Measurements from ENCODE around the gene DPM3.
"Not testable (repeated sequence)": the region's sequence is repeated elsewhere in the genome, so short reads cannot be mapped to it uniquely, and the experiment has no call there.

DNA sequence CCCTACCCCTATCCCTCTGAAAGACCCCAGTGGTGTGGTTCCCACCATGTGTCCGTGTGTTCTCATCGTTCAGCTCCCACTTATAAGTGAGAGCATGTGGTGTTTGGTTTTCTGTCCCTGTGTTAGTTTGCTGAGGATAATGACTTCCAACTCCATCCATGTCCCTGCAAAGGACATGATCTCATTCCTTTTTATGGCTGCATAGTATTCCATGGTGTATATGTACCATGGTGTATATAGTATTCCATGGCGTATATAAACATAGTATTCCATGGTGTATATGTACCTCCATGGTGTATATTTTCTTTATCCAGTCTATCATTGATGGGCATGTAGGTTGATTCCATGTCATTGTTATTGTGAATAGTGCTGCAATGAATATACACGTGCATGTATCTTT is 23.5 kb upstream of the DPM3 start:
- TF ChIP-seq, protein P1, sequence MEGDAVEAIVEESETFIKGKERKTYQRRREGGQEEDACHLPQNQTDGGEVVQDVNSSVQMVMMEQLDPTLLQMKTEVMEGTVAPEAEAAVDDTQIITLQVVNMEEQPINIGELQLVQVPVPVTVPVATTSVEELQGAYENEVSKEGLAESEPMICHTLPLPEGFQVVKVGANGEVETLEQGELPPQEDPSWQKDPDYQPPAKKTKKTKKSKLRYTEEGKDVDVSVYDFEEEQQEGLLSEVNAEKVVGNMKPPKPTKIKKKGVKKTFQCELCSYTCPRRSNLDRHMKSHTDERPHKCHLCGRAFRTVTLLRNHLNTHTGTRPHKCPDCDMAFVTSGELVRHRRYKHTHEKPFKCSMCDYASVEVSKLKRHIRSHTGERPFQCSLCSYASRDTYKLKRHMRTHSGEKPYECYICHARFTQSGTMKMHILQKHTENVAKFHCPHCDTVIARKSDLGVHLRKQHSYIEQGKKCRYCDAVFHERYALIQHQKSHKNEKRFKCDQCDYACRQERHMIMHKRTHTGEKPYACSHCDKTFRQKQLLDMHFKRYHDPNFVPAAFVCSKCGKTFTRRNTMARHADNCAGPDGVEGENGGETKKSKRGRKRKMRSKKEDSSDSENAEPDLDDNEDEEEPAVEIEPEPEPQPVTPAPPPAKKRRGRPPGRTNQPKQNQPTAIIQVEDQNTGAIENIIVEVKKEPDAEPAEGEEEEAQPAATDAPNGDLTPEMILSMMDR (IDR thresholded peaks at IDR 0.05) = not testable (repeated sequence)
- TF ChIP-seq TCF12 (IDR thresholded peaks at IDR 0.05); FOSL2 (IDR thresholded peaks at IDR 0.05; ENCODE audit: borderline replicate concordance, low read depth); FOXM1 (IDR thresholded peaks at IDR 0.05; ENCODE audit: low read depth); TEAD4 (IDR thresholded peaks at IDR 0.05; ENCODE audit: borderline replicate concordance, insufficient read depth); MXI1 (IDR thresholded peaks at IDR 0.05; ENCODE audit: low read depth, low read length); RFX5 (IDR thresholded peaks at IDR 0.05; ENCODE audit: low read length); EZH2phosphoT487 (IDR thresholded peaks at IDR 0.05; ENCODE audit: borderline replicate concordance, low read depth); EP300 (IDR thresholded peaks at IDR 0.05; ENCODE audit: borderline replicate concordance in 1 of 2, low read depth in 1 of 2, low read length in 1 of 2); GABPA (IDR thresholded peaks at IDR 0.05; ENCODE audit: low read depth); POLR2AphosphoS5 (IDR thresholded peaks at IDR 0.05; ENCODE audit: low read depth, low read length); CHD2 (IDR thresholded peaks at IDR 0.05; ENCODE audit: low read length, partially characterized antibody); SMC3 (IDR thresholded peaks at IDR 0.05; ENCODE audit: low read depth, low read length): not testable (repeated sequence)
- TF ChIP-seq, protein P2, sequence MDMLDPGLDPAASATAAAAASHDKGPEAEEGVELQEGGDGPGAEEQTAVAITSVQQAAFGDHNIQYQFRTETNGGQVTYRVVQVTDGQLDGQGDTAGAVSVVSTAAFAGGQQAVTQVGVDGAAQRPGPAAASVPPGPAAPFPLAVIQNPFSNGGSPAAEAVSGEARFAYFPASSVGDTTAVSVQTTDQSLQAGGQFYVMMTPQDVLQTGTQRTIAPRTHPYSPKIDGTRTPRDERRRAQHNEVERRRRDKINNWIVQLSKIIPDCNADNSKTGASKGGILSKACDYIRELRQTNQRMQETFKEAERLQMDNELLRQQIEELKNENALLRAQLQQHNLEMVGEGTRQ (IDR thresholded peaks at IDR 0.05; ENCODE audit: borderline replicate concordance, low read depth, low read length) = not testable (repeated sequence)

All from SK-N-SH (cell line).